ENCODE data around the gene PSMD2.

DNA sequence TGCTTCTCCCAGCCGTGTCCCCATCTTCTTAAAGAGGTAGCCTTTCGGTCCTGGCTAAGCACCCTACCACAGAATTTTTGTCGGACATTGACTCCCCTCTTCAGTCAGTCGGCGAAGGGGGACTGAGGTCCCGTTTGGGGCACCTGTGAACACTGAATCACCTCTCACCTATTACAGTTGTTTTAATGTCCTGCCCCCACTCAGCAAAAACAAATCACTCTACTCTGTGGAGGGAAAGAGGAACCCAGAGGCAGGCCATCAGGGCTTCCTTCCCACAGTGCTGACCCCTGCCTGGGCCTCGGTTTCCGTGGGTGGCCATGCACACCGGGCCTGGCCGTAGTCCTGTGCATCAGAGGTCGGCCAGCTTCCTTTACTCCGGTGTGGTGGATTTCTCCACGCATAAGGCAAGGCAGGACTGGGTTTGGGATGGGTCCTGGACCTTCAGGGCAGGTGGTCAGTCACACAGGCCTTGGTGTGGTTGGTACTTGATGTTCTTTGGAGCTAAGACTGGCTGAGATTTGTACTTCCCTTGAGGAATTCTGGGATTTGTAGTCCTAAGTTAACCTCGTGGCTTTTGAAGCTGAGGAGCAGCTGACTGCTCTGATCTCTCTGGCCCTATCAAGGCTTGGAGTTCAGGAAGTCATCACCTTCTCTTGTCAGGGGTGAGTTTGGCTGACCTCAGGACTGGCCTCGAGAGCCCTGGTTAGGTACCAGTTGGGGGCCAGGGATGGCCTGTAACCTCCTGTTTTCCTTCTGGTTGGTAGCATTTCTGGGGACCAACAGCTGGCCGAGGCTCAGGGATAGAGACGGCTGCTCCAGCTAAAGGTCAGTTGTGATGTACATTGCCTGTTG is 37.7 kb downstream of the PSMD2 start:
- TF ChIP-seq GATA2 (IDR thresholded peaks at IDR 0.05; ENCODE audit: low read depth, low read length) (no peak), GATA3 (IDR thresholded peaks at IDR 0.05; ENCODE audit: low read depth, low read length) (no peak)
